Gastroesophageal sphincter (tissue), 4 donors: ENCODE measurements around the gene FAM184B. TPM values are rescaled to one million over a fixed set of nuclear protein-coding genes. Genes with fewer than 3 reads are reported as not detected.

ENCODE experiments used
- ATAC-seq: fragments of 150-250 bp; one replicate; pipeline ENCODE4 v1.9.1; 2016; ENCODE audit warnings: mild to moderate bottlenecking, moderate library complexity
- H3K27ac ChIP-seq, 4 donors: fragments of 200-600 bp; sonication (generic) in 3 of 4; 1 replicate in 3 of 4; 2 replicates in 1 of 4; pipeline ENCODE4 v1.5.1; 2016 to 2019
- H3K27me3 ChIP-seq: fragments of 200-600 bp; sonication (generic); one replicate; pipeline ENCODE4 v1.5.1; 2019
- H3K36me3 ChIP-seq, 2 donors: fragments of 200-600 bp; sonication (generic); one replicate each; pipeline ENCODE4 v1.5.1; 2019; ENCODE audit warnings: control low read depth in 1 of 2
- H3K4me1 ChIP-seq, 3 donors: fragments of 200-600 bp; sonication (generic); 1 replicate in 2 of 3; 2 replicates in 1 of 3; pipeline ENCODE4 v1.5.1; 2016 to 2019; ENCODE audit warnings: control low read depth in 2 of 3
- H3K4me3 ChIP-seq, 2 donors: fragments of 200-600 bp; sonication (generic); one replicate each; pipeline ENCODE4 v1.5.1; 2019; ENCODE audit warnings: mild to moderate bottlenecking in 1 of 2, moderate library complexity in 1 of 2
- H3K9me3 ChIP-seq, 3 donors: fragments of 200-600 bp; sonication (generic); one replicate each; pipeline ENCODE4 v1.5.1; 2017 to 2019; ENCODE audit warnings: control low read depth in 2 of 3
- CTCF ChIP-seq, 4 experiments: fragments of 200-600 bp in 2 of 4; fragments of 450-650 bp in 2 of 4; sonication (generic) in 1 of 4; IDR thresholded peaks; one replicate each; pipeline ENCODE4 v1.5.1; 2017 to 2019; ENCODE audit warnings: antibody characterized with exemption in 4 of 4, mild to moderate bottlenecking in 2 of 4, moderate library complexity in 2 of 4
- EP300 ChIP-seq: sonication (generic); formaldehyde crosslinking; IDR thresholded peaks from one replicate; pipeline ENCODE4 v1.6.1; 2017; ENCODE audit warnings: antibody characterized with exemption, mild to moderate bottlenecking
- POLR2A ChIP-seq, 2 donors: fragments of 450-650 bp; IDR thresholded peaks; one replicate each; pipeline ENCODE4 v1.6.1; 2017; ENCODE audit warnings: antibody characterized with exemption in 2 of 2, mild to moderate bottlenecking in 2 of 2, moderate library complexity in 1 of 2
- POLR2AphosphoS5 ChIP-seq: sonication (generic); formaldehyde crosslinking; IDR thresholded peaks from one replicate; pipeline ENCODE4 v1.6.1; 2017; ENCODE audit warnings: antibody characterized with exemption
- WGBS, 2 donors: methylation state at CpG; one replicate each; pipeline ENCODE4 v1.1.5; 2018; ENCODE audit warnings: low coverage in 1 of 2; 5-methylcytosine and 5-hydroxymethylcytosine counted together
- total RNA-seq, 4 donors: library from RNA; depleted of rRNA; stranded (reverse); fragments of >200 nt; gene quantifications; one replicate each; pipeline ENCODE4 v1.1.0, GENCODE V29; 2016

The FAM184B gene
- total RNA-seq, 4 donors from 2014 or later, result under 0.01 TPM; not detected in 3

GRCh38 chr4:17657849-17658248, 123.6 kb downstream of the FAM184B start:
- Histone ChIP-seq H3K4me3 (no peak overlapping the region), H3K4me1 (no peaks in the 10 kb centered on the region), H3K9me3 (peaks cover 0 to 4% (median 0%) of the 10 kb centered on the region in 3 donors), H3K27me3 (peaks cover 8% of the 10 kb centered on the region), H3K36me3 (no peaks in the 10 kb centered on the region), H3K27ac (no peak overlapping the region)
- no peak for TF ChIP-seq POLR2A (IDR thresholded peaks at IDR 0.05)
- TF ChIP-seq CTCF (IDR thresholded peaks at IDR 0.05), result no peak
- no peak for TF ChIP-seq EP300
- TF ChIP-seq POLR2AphosphoS5, result no peak
- WGBS, 2 donors, result 83 to 87% methylated on average over 1 to 3 of the region's 9 CpGs
- no peak for ATAC-seq

- no peak for ATAC-seq
- peaks cover 8% of the 10 kb centered on the region for H3K27me3 ChIP-seq
- H3K9me3 ChIP-seq, result peaks cover 0 to 5% (median 0%) of the 10 kb centered on the region in 3 donors
- H3K4me1 ChIP-seq, result no peaks in the 10 kb centered on the region
- H3K4me3 ChIP-seq, result no peak overlapping the region
- TF ChIP-seq EP300, result no peak
- TF ChIP-seq POLR2AphosphoS5, result no peak
- TF ChIP-seq POLR2A (IDR thresholded peaks at IDR 0.05), result no peak
- no peak for TF ChIP-seq CTCF (IDR thresholded peaks at IDR 0.05)
- no CpG with 5 or more reads among the region's 1 CpG for WGBS, 2 donors
- H3K36me3 ChIP-seq, result no peaks in the 10 kb centered on the region
- H3K27ac ChIP-seq, result no peak overlapping the region
These were observed 124.3 kb downstream of the FAM184B start for GRCh38 chr4:17657090-17657489.

DNA sequence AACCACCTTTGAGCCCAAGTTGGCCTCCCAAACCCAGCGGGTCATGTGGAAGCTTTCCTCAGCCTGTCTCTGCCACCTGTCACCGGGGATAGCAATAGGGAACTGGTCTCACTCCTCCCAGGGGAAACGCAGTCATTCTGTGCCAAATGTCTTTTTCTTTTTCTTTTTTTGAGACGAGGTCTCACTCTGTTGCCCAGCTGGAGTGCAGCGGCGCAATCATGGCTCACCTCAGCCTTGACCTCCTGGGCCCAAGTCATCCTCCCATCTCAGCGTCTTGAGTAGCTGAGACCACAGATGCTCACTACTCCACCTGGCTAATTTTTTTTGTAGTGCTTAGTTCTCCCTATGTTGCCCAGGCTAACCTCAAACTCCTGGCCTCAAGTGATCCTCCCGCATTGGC, 126.7 kb downstream of the FAM184B start:
- no peak for TF ChIP-seq CTCF (IDR thresholded peaks at IDR 0.05)
- Histone ChIP-seq H3K27ac (no peak overlapping the region), H3K27me3 (peaks cover 8% of the 10 kb centered on the region), H3K36me3 (no peaks in the 10 kb centered on the region), H3K9me3 (peaks cover 0 to 5% (median 0%) of the 10 kb centered on the region in 3 donors), H3K4me3 (no peak overlapping the region), H3K4me1 (no peaks in the 10 kb centered on the region)
- no peak for ATAC-seq
- 68 to 84% methylated on average over 4 to 7 of the region's 8 CpGs for WGBS, 2 donors

- no peak overlapping the region for H3K4me3 ChIP-seq
- H3K4me1 ChIP-seq, result no peaks in the 10 kb centered on the region
- TF ChIP-seq POLR2AphosphoS5, result no peak
- TF ChIP-seq CTCF (IDR thresholded peaks at IDR 0.05), result no peak
- TF ChIP-seq POLR2A (IDR thresholded peaks at IDR 0.05), result no peak
- TF ChIP-seq EP300, result no peak
- H3K27me3 ChIP-seq, result no peaks in the 10 kb centered on the region
- no peak for ATAC-seq
- 83% methylated on average over 1 of the region's 2 CpGs; no CpG with 5 or more reads in 1 of the 2 donors for whole genome bisulfite sequencing, 2 donors
- H3K27ac ChIP-seq, result no peak overlapping the region
- H3K9me3 ChIP-seq, result peaks cover 0 to 5% (median 0%) of the 10 kb centered on the region in 3 donors
- no peaks in the 10 kb centered on the region for H3K36me3 ChIP-seq
These were observed 131.0 kb downstream of the FAM184B start for GRCh38 chr4:17650406-17650805.

DNA sequence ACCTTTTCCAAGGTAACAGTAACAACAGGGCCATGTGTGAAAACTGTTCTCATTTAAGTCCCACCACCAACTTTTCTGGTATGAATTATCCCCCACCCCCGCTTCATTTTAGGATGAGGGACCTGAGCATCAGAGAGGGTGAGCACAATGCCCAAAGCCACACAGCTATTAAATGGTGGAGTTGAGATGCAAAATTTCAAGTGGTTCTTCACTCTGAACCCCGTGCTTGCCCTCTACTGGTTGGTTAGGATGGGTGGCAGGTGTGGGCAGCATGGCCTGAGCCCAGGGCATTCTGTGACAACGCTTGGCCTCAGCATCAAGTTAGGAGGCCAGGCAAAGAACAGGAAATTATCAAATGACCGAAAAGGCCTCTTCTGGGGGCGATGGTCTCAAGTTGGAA, 133.5 kb downstream of the FAM184B start:
- peaks cover 11% of the 10 kb centered on the region for H3K27me3 ChIP-seq
- peaks cover 0 to 2% (median 0%) of the 10 kb centered on the region in 3 donors for H3K9me3 ChIP-seq
- WGBS, 2 donors, result 89% methylated on average over 5 of the region's 5 CpGs; no CpG with 5 or more reads in 1 of the 2 donors
- no peak for ATAC-seq
- H3K4me1 ChIP-seq, result no peaks in the 10 kb centered on the region
- no peaks in the 10 kb centered on the region for H3K36me3 ChIP-seq
- H3K4me3 ChIP-seq, result no peak overlapping the region
- no peak overlapping the region for H3K27ac ChIP-seq
- no peak for TF ChIP-seq EP300
- no peak for TF ChIP-seq CTCF (IDR thresholded peaks at IDR 0.05)
- no peak for TF ChIP-seq POLR2AphosphoS5
- TF ChIP-seq POLR2A (IDR thresholded peaks at IDR 0.05), result no peak
